NCI-H146 (cell line): ENCODE results near the gene FBN1.

Experiments used
- DNase-seq: peaks from one replicate; lab custom pipeline; 2025; lab: John Stamatoyannopoulos, UW

The FBN1 gene

DNA sequence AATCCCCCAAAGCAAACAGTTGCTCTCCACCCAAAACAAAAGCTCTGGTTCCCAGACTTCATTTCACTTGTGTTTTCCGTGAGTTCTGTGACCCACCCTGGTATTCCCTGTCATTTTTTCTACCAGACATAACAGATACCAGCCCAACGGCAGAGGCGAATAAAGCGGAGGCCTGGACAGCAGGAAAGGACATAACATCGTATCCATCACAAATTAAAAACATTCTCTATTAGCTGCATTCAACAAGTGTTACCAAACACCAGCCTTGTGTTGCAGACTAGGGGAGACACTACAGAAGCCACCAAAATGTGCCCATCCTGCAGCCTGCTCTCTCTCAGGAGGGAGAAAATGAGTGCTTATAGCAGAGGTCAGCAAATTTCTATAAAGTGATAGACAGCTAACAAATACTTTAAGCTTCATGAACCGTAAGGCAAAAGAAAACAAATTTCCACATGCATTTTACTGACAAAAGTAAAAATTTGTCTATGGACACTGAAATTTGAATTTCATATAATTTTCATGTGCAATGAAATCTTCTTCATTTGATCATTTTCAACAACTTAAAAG lies 7.1 kb upstream of the FBN1 start:
- DNase-seq, result no peak

DNA sequence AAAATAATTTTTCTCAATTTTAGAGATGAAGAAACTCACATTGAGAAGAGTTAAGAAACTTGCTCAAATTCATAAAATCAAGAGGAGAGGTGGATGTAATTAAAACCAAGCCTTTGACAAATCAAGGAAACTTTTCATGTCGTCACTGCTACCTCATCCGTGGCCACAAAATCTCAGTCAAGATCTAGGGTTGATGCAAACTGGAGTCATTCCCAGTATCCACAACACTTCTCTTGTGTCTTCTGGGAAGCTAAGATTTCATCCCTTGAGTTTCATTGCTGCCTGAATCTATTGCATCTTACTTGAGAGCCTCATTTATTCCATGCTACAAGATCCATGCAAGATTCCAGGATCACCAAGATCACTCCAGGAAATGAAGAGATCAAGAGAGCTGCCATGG lies 5.4 kb upstream of the FBN1 start:
- no peak for DNase-seq

DNA sequence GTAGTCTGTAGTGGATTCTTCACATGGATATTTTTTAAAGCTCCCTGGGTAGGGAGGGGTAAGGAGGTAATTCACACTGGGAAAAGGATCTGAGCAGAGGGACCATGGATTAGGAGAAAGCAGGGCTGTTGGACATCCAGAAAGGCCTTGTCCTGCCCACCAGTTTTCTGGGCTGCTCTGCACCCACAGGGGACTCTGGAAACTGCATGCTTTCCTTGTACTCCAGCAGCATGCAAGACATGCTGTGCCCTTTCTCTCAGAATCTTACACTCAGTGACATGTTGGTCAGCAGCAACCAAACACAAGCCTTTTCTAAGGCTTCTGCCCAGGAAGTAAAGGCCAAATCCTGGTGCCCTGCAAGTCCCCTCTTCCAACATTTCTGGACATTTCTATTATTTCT lies 2.5 kb upstream of the FBN1 start:
- no peak for DNase-seq

DNA sequence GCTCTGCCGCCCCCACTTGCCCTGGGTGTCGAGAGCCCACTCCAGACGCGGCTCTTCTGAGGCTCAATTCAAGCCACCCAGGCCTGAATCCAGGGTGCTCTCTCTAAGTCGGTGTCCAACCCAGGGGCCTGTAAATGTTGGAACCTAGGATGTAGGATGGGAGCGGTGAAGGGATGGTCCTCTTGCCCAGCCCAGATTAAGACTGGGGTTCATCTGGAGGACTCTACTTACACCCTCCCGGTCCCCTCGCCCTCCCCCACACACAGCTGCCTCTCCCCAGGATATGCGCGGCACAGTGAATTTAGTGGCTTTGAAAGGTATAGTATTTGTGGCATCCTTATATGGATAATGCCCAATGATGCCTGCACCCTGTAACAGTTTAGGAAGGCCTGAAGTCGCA lies 822 bp upstream of the FBN1 start:
- no peak for DNase-seq

DNA sequence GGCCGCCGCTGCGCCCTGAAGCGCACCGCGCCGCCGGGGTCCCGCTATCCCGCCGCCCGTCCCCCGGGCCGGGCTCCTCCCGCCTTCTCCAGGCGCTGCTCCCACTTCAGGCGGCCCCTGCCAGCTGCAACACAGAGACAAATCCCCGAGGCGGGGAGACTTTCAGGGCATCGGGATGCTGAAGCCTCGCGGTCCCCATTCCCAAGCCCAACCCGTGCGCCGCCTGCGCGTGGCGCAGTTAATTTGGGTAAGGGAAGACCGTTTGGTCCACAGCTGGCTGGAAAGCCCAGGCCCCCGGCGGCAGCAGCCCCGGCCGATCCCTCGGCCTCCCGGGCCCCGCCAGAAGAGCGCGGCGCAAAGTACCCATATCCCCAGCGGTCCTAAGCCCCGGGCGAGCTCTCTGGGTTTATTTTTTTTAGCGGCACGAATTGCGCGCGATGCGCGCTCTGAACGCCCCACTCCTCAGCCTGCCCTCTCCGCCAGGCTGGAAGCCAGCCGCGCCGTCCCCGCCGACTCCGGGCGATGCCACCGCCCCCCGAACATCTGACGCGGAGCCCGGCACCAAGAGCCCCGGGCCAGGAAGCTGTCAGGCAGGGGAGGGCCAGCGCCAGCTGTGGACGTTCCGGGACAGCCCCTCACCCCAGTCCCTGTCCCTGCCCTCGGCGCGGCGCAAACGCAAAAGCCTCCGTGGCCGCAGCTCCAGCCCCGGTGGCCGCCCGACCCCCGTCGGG lies 517 bp downstream of the FBN1 start:
- peak; percentile 50 for DNase-seq

DNA sequence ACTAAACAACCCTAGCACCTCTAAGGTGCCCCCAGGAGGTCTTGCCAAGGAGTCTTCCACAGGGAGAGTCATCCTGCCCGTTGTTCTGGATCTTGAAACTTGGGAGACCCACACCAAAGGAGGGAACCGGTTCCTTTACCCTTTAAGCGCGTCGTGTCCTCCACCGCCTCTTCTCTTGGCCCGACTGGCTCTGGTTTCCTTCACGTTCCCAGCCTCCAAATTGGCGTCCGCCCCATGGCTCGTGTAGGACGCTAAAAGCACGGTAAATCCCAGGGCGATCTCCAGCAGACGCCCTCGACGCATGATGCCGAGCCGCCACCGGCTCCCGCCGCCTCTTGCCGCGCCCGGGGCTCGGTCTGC lies 1.1 kb downstream of the FBN1 start:
- DNase-seq, result no peak

DNA sequence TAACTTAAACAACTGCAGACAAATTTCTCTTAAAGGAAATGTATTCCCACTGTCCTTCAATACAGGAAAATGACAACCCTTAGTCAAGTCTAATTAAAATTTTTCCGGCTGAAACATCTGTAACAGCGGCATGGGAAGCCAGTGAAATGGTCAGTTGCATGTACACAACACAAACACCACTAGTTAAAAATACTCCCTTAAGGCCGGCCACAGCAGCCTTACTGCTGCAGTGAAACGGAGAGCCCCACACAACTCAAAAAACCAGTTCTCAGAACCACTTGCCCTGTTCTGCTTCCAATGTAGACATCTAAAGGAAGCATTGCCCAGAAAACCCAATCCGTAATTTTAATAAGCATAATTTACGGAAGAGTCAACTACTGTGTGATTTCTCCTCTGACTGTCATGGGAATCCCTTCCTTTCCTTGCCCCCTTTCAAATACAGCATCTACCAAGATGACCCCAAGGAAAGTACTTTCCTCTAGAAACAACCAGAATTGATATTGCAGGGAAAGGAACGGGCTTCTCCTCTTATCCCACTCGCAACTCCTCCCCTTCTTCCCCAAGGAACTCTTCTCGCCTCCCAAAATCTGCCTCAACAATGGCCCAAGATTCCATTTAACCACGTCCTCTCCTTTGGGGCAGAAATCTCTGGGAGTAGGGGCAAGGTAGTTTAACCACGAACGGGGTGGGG lies 1.6 kb downstream of the FBN1 start:
- no peak for DNase-seq

DNA sequence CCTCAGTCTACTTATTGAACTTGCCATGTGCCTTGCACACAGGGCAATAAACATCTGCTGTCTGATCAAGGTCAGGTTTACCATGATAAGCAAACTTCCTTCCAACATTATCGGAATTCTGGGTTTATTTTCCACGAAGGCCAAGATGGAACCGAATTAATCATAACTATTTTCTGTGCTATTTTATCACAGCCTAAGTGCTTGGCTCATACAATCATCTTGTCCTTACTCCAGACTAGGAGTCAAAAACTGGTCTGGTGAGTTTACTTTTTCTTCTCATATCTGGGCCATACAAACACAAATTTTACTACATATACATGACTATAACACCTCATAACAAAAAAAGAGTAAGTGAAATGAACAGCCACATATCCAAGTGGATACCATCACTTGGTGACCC lies 2.3 kb downstream of the FBN1 start:
- no peak for DNase-seq

DNA sequence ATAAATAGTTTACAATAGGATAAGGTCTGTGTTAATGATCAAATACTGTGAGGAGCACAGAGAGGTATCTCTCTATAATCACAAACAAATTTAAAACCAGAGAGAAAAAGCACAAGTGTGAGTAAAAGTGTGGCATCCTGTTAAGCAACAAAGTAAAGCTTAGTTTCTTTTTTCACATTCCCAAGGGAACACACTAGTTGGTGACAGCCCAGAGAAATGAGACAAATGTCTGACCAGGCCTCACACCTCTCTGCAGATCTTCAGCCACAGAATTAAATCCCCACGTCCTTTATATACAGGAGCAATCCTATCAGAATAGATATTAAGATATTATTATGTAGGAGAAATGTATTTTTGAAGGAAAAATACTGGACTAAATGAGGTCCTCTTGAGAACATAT lies 2.7 kb downstream of the FBN1 start:
- no peak for DNase-seq

DNA sequence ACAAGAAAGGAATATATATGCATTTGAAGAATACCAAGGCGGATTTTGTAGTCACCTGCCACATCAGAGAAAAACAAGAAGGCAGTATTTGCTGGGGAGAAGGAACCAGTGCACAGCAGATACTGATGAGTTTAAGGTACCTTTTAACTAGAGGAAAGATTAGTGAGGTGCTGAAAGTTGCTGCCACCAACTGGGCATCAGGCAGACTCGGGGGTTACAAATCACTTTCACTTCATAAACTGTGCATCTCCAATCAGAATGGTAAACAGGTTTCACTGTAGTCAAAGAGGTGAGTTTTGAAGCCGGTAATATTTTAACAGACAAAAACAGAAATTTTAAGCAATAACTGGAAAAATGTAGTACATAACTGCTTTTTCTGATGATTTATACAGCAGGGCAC lies 4.1 kb downstream of the FBN1 start:
- DNase-seq, result no peak

DNA sequence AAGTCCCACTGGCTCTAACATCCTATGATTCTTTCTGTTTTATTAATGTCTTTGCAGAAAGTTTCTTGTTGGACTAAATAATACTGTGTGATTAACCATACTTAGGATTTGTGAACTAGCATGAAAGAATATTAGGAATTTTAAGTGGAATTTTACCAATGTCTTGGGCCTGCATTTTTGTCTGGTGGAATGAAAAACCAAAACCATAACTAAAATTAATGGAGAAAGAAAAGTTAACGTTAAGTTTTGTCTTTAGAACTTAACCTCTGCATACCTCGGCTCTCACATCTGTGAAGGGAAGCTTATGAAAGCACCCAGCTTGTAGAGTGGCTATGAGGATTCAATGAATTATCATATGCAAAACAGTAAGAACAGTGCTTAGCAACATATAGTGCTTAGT lies 6.5 kb downstream of the FBN1 start:
- DNase-seq, result no peak

DNA sequence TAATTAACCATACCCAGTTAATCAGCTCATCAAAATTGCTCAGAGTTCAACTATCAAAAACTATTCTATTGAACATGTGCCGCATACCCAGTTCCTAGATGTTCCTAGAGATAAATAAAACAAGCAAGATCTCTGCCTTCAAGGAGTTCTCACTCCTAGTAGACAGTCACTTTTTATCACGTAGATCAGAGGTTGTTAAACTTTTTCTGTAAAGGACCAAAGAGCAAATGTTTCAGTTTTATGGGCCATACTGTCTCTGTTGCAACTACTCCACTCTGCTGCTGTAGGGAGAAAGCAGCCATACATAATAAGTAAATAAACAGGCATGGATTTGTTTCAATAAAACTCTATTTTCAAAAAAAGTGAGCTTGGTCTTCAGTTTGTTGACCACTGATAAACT lies 7.9 kb downstream of the FBN1 start:
- no peak for DNase-seq

DNA sequence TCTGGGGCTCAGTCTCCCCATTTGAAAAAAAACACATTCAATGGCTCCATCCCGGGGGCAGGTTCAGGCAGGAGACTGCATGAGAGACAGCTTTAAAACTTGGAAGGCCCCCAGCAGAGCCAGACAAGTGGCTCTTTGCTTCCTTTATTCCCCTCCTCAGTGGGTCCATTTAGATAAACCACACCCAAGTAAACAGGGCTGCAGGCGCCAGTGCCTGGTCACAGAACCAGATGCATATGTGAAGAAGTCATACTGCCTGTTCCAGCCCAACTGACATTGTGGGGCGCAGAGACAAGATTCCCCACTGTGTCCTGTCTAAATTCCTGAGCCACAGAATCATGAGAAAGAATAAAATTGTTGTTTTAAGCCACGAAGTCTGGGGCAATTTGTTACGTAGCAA lies 9.0 kb downstream of the FBN1 start:
- no peak for DNase-seq

DNA sequence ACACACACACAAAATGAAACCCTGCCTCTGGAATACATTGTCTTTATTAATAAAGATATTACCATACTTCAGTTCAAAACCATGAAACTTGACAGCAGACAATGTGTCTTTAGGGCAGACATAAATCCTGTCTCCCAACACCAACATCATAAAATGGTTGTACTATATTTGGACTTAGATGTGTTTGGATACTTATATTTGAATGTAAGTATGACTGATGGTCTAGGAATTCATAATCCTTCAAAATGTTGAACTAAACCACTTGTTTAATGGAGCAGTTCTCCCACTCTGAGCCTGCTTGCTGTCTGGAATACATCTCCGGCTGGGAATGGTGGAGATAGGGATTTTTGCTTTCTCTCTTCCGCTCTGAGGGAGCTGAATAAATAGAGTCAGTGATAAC lies 10.6 kb downstream of the FBN1 start:
- DNase-seq, result no peak

DNA sequence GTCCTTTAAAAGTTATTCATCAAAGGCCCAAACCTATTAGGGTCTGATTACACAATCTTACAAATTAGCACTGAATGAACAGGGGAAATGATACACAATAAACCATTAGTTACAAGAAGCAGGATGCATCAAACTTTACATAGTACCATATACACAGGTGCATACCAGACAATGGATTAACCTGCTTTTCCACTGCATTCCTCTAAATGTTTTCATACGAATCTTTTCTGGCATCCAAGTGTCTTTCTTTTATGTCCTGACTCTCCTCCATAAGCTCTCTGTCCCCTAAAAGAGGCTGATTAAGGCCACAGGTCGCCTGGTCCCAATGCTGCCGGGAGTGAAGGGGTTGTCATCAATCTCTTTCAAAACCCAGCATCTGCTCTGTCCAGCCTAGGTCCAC lies 11.4 kb downstream of the FBN1 start:
- no peak for DNase-seq

DNA sequence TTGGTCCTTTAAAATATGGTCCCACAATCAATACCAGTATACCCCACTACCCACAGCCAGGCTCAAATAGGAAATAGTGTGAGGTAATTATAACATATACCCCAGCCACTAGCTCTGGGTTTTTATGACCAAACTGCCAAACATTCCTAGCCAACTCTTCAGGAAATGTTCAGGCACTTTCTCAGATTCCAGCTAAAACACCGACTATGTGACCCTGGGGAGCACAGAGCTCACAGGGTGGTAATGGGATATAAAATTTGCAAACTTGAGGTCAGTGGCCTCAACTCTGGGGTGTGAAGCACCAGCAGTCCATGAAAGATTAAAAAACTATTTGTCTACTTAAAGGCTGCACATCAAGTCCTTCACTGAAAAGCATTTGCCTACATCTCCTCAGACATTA lies 12.9 kb downstream of the FBN1 start:
- DNase-seq, result no peak

DNA sequence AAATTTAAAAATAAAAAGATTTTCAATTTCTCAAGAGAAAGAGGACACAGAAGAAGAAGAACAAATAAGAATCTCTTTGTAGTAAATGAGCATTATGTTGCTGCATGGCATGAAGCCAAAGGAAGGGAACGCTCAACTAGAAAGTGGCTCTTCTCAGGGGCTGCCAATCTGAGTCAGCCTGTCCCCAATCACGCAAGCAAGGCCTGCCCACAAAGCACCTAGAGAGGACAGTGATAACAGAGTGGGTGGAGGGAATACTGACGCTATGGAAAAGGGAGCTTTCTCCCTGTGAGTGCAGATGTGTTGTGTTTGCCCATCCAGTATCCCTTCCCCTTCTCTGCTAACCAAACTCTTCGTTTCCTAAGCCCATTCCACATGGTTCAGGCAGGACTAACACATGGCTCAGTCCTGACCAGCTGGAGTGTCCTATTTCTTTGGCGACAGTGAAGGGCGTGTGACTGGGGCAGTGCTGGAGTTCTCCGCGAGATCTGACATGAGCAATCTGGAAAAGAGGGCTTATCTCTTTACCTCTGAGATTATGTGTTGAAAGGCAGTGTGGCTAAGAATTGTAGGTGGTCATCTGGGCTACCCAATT lies 14.2 kb downstream of the FBN1 start:
- DNase-seq, result no peak

DNA sequence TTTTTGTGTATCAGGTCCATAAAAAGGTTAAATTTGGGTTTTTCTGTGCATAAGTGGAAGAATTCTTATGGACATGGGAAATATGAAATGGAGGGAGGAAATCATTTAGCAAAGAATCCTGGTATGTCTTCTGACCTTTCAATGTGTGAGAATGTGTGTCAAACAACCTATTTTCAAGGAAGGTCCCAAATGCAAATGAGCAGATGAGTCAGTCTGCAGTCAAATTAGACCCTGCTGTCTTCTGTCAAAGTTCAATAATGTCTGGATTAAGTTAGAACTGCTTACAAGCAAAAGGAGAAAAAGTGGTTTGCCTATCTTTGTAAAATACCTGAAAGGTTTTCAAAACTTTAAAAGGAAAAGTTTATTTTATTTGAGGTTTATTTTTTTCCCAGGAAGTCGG lies 15.3 kb downstream of the FBN1 start:
- no peak for DNase-seq

DNA sequence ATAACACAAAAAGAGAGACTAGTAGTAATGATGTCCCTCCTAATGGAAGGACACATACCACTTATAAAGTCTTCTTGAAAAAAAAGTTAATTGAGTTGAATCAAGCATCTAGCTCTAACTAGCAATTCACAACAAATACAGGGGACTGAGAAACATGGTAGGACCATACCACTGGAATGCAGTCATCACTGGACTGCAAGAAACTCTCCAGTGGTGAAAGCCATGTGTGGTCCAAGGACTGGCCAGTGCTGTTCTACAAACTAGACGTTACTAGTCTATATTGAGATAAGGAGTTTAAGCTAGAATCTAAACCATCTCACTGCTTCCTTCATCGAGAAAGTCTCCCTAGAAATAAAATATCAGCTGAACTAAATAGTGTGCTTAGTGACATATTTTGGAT lies 16.7 kb downstream of the FBN1 start:
- DNase-seq, result no peak

DNA sequence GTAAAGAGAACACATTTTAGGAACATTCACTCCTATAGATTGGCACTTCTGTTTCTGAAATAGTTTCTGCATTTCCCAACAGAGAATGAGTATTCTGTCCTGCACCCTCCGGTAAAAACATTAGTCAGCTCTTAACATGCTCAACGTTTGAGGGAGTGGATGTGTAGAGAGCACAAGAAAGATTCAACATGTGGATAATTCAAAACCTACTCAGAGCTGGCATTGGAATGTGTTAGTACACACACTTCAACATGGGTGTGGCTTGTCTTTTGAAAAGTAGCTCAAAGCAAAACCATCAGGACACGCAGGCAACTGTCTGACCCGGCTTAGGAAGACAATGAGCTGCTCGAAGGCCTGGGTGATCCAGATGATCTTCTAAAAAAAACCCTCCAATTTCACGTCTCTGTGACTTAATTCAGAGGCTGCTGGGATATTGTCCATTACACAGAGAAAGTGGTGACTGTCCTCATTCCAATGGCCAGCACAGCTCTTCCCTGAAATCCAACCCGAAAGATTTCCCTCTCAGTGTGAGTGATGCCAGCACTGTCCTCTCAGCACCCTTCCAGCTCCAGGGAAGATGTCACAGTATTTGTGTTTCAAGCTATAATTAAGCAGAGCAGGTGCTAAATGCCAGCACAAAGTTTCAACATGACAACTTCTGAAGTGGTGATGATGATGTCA lies 18.1 kb downstream of the FBN1 start:
- DNase-seq, result no peak

DNA sequence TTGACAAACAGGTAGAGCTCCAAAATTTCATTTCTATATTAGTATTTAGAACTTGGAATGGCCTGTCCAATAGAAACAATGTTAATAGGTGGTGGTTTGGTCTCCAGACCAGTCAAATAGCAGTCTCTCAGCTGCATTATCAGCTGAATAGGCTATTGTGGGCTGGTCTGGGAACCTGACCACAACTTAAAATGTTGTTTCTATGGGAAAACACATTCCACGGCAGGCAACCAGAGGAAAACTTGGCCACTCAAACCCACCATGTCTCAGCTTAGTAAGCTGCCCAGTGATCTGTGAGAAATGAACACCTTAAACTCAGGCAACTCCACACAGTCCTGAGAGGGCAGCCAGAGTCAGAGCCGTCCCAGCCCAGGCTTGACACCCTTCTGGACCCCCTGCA lies 20.4 kb downstream of the FBN1 start:
- no peak for DNase-seq

DNA sequence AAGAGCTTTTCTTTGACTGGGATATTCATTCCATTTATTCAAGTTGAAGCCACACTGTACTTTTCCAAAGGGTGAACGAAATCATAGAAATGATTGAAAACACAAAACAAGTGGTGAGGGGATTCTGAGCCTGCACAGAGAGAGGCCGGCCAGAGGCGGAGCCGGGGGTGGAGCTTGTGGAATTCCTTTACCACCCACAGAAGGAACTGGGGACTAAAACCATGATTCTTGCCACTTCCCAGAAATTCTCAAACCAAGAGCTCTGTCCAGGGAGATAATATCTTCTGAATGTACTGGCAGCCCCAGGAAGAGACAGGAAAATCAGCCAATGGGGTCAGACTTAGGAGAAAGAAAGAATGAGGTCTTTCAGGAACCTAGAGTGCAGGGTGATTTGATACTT lies 20.8 kb downstream of the FBN1 start:
- no peak for DNase-seq

DNA sequence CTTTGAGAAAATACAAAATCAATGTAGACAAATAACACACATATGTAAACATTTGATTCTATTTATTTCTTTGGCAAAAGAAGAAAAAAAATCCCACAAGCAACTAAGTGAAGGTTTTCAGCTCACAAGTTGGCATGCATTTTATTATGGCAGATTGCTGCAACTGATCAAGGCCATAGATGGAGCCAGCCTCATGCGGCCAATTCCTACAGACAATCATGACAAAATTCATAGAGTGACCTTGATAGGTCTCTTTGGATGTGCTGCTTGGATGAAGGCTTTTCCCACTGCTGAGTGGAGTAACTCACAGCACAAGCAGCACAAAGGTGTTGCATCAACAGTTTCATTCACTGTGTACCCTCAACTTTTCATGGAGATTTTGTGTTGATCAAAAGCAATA lies 22.1 kb downstream of the FBN1 start:
- DNase-seq, result no peak
